NT2/D1 (cell line): ENCODE data around the gene TRDMT1.

ENCODE experiments used
- SUZ12 ChIP-seq: IDR thresholded peaks from 2 replicates; pipeline ENCODE4 v1.6.1; 2011; ENCODE audit not compliant: insufficient read length, insufficient read depth; ENCODE audit errors: extremely low read depth
- YY1 ChIP-seq: IDR thresholded peaks from 2 replicates; pipeline ENCODE4 v1.6.1; 2011; ENCODE audit not compliant: insufficient read length, insufficient read depth
- ZNF274 ChIP-seq: IDR thresholded peaks from 2 replicates; pipeline ENCODE4 v1.6.1; 2011; ENCODE audit warnings: mild to moderate bottlenecking, low read depth, low read length

DNA sequence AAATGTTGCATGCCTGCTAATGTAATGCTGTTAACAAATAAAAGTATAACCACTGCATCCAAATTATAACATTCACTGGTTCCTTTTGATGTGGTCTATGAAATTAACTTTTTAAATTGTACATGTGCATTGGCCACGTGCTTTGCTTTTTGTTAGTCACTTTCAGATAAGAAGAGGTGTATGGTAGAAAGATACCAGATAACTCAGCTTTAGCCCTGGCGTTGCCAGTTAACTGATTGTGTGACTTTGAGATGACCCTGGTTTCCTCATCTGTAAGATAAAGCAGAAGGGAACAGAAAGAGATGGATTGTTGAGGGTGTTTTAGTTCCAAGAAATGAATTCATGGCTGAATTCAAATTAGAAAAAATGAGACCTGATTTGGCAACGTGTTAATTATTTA lies 1.9 kb upstream of the TRDMT1 start:
- TF ChIP-seq ZNF274: no peak
- no peak for TF ChIP-seq YY1
- no peak for TF ChIP-seq SUZ12
